Measurements from ENCODE around the gene PRRC2B. TPM values are rescaled to one million over a fixed set of nuclear protein-coding genes. Genes with fewer than 3 reads are reported as not detected.

PRRC2B gene
- total RNA-seq, 1 experiment from 2014 or later: 137 TPM

- Mint-ChIP-seq H3K27ac (ENCODE audit: unreplicated experiment) (no peak overlapping the region), H3K9me3 (ENCODE audit: low read depth, unreplicated experiment) (no peaks in the 10 kb centered on the region), H3K4me3 (ENCODE audit: low read depth, unreplicated experiment) (no peak overlapping the region), H3K4me1 (ENCODE audit: low read depth, unreplicated experiment) (no peaks in the 10 kb centered on the region), H3K27me3 (ENCODE audit: unreplicated experiment) (no peaks in the 10 kb centered on the region), H3K36me3 (ENCODE audit: insufficient read depth, unreplicated experiment) (peaks cover 54% of the 10 kb centered on the region)
- intact Hi-C loops (cut with micrococcal nuclease; ENCODE audit: unreplicated experiment): no loop called here
- no peak for DNase-seq
- TF ChIP-seq CTCF (IDR thresholded peaks at IDR 0.05; ENCODE audit: unreplicated experiment): no peak
- no TSS peak for BruUV-seq (replicated peaks)
- CTCF ChIA-PET: no interaction called here
Measured at GRCh38 chr9:131485728-131486422, 92.0 kb downstream of the PRRC2B start.

- H3K9me3 Mint-ChIP-seq (ENCODE audit: low read depth, unreplicated experiment): no peaks in the 10 kb centered on the region
- no peaks in the 10 kb centered on the region for H3K27me3 Mint-ChIP-seq (ENCODE audit: unreplicated experiment)
- intact Hi-C loops (cut with micrococcal nuclease; ENCODE audit: unreplicated experiment): no loop called here
- H3K36me3 Mint-ChIP-seq (ENCODE audit: insufficient read depth, unreplicated experiment): peaks cover 57% of the 10 kb centered on the region
- CTCF ChIA-PET: no interaction called here
- no peak overlapping the region for H3K4me3 Mint-ChIP-seq (ENCODE audit: low read depth, unreplicated experiment)
- H3K4me1 Mint-ChIP-seq (ENCODE audit: low read depth, unreplicated experiment): no peaks in the 10 kb centered on the region
- no peak for DNase-seq
- H3K27ac Mint-ChIP-seq (ENCODE audit: unreplicated experiment): no peak overlapping the region
- TF ChIP-seq CTCF (IDR thresholded peaks at IDR 0.05; ENCODE audit: unreplicated experiment): no peak
- BruUV-seq (replicated peaks): no TSS peak
Measured at GRCh38 chr9:131487001-131487400, 93.1 kb downstream of the PRRC2B start.

GRCh38 chr9:131487621-131488031, 93.7 kb downstream of the PRRC2B start:
- intact Hi-C loops (cut with micrococcal nuclease; ENCODE audit: unreplicated experiment): no loop called here
- Mint-ChIP-seq H3K4me3 (ENCODE audit: low read depth, unreplicated experiment) (no peak overlapping the region), H3K27me3 (ENCODE audit: unreplicated experiment) (no peaks in the 10 kb centered on the region), H3K27ac (ENCODE audit: unreplicated experiment) (no peak overlapping the region), H3K36me3 (ENCODE audit: insufficient read depth, unreplicated experiment) (peaks cover 51% of the 10 kb centered on the region), H3K4me1 (ENCODE audit: low read depth, unreplicated experiment) (no peaks in the 10 kb centered on the region), H3K9me3 (ENCODE audit: low read depth, unreplicated experiment) (no peaks in the 10 kb centered on the region)
- no peak for TF ChIP-seq CTCF (IDR thresholded peaks at IDR 0.05; ENCODE audit: unreplicated experiment)
- no peak for DNase-seq
- CTCF ChIA-PET: no interaction called here
- no TSS peak for BruUV-seq (replicated peaks)

- DNase-seq: no peak
- Mint-ChIP-seq H3K9me3 (ENCODE audit: low read depth, unreplicated experiment) (no peaks in the 10 kb centered on the region), H3K27me3 (ENCODE audit: unreplicated experiment) (no peaks in the 10 kb centered on the region), H3K4me3 (ENCODE audit: low read depth, unreplicated experiment) (no peak overlapping the region), H3K4me1 (ENCODE audit: low read depth, unreplicated experiment) (no peaks in the 10 kb centered on the region), H3K36me3 (ENCODE audit: insufficient read depth, unreplicated experiment) (peaks cover 57% of the 10 kb centered on the region), H3K27ac (ENCODE audit: unreplicated experiment) (peak overlapping the region; percentile 60)
- TF ChIP-seq CTCF (IDR thresholded peaks at IDR 0.05; ENCODE audit: unreplicated experiment): no peak
- no TSS peak for BruUV-seq (replicated peaks)
- CTCF ChIA-PET: no interaction called here
- intact Hi-C loops (cut with micrococcal nuclease; ENCODE audit: unreplicated experiment): no loop called here
Measured at GRCh38 chr9:131490514-131490913, 96.6 kb downstream of the PRRC2B start.

Data from Calu3 (cell line).